ENCODE results near the gene TMTC3. TPM values are rescaled to one million over a fixed set of nuclear protein-coding genes. Genes with fewer than 3 reads are reported as not detected.
A peak's percentile ranks its signal among the peaks of the same experiment; 100 is the strongest.

The TMTC3 gene
- total and polyA plus RNA-seq, 2 experiments from 2014 or later, result 17.7 to 53.8 TPM

GRCh38 chr12:88144037-88144436 is 1.9 kb downstream of the TMTC3 start:
- peak overlapping the region; percentile 80 for H3K4me2 ChIP-seq
- H3K27ac Mint-ChIP-seq, result peak overlapping the region; percentile 96
- H3K4me3 Mint-ChIP-seq, result peak overlapping the region; percentile 99

GRCh38 chr12:88144546-88145468 is 2.7 kb downstream of the TMTC3 start:
- H3K27ac ChIP-seq (ENCODE audit: low read depth), result peak overlapping the region; percentile 69
- Mint-ChIP-seq H3K4me1 (peaks cover 41% of the 10 kb centered on the region), H3K9me3 (no peaks in the 10 kb centered on the region), H3K36me3 (ENCODE audit: low read depth) (0 out of 3 replicates have a peak, but pooled peaks cover 2% of the 10 kb centered on the region), H3K4me3 (peak overlapping the region; percentile 99), H3K27ac (peak overlapping the region; percentile 96), H3K27me3 (ENCODE audit: insufficient read depth, low read depth, poor library complexity) (peaks cover 6% of the 10 kb centered on the region)
- H3K9me2 ChIP-seq (ENCODE audit: insufficient read depth), result no peaks in the 10 kb centered on the region
- no peak overlapping the region for H2AFZ ChIP-seq
- H4K20me1 ChIP-seq (replicated peaks; ENCODE audit: insufficient read depth), result no peaks in the 10 kb centered on the region
- H3K4me1 ChIP-seq (ENCODE audit: insufficient read depth), result peaks cover 34% of the 10 kb centered on the region
- peaks cover 68% of the 10 kb centered on the region for H3K79me2 ChIP-seq (replicated peaks; ENCODE audit: insufficient read depth)
- H3F3A ChIP-seq (replicated peaks; ENCODE audit: low read depth), result no peaks in the 10 kb centered on the region
- H3K36me3 ChIP-seq (ENCODE audit: insufficient read depth), result no peaks in the 10 kb centered on the region
- H3K4me3 ChIP-seq, result peak overlapping the region; percentile 76; the same call in 1 of the 2 replicates
- no peaks in the 10 kb centered on the region for H3K27me3 ChIP-seq (ENCODE audit: insufficient read depth)
- ATAC-seq (no peak), DNase-seq (ENCODE audit: low spot score) (no peak)
- peak overlapping the region; percentile 80 for H3K4me2 ChIP-seq
- TF ChIP-seq JUNB (IDR thresholded peaks at IDR 0.05; ENCODE audit: unreplicated experiment) (no peak), ZNF331 (CRISPR knock-in tag; IDR thresholded peaks at IDR 0.05; ENCODE audit: low read depth) (no peak), CTCF (conservative IDR thresholded peaks at IDR 0.05; ENCODE audit: low read depth in 2 of 2) (no peak), ZNF462 (CRISPR knock-in tag; IDR thresholded peaks at IDR 0.05) (no peak), ZNF114 (CRISPR knock-in tag; IDR thresholded peaks at IDR 0.05) (no peak), EZH2 (IDR thresholded peaks at IDR 0.05; ENCODE audit: low read depth, unreplicated experiment) (no peak), NANOG (IDR thresholded peaks at IDR 0.05; ENCODE audit: borderline replicate concordance) (no peak), POLR2AphosphoS5 (IDR thresholded peaks at IDR 0.05; ENCODE audit: low read depth) (no peak), EZH2phosphoT487 (IDR thresholded peaks at IDR 0.05; ENCODE audit: unreplicated experiment) (no peak), CREB1 (CRISPR knock-in tag; IDR thresholded peaks at IDR 0.05; ENCODE audit: low read depth) (no peak), ETS1 (IDR thresholded peaks at IDR 0.05) (no peak)

More at GRCh38 chr12:88144037-88144436, 1.9 kb downstream of the TMTC3 start:
- ATAC-seq (no peak), DNase-seq (ENCODE audit: low spot score) (peak; percentile 20)
- Mint-ChIP-seq H3K36me3 (ENCODE audit: low read depth) (no peaks in the 10 kb centered on the region), H3K27me3 (ENCODE audit: insufficient read depth, low read depth, poor library complexity) (peaks cover 6% of the 10 kb centered on the region), H3K9me3 (no peaks in the 10 kb centered on the region), H3K4me1 (peaks cover 41% of the 10 kb centered on the region)
- Histone ChIP-seq H3F3A (replicated peaks; ENCODE audit: low read depth) (no peaks in the 10 kb centered on the region), H3K4me3 (peak overlapping the region; percentile 76; the same call in 1 of the 2 replicates), H3K27me3 (ENCODE audit: insufficient read depth) (no peaks in the 10 kb centered on the region), H3K27ac (ENCODE audit: low read depth) (no peak overlapping the region), H3K79me2 (replicated peaks; ENCODE audit: insufficient read depth) (peaks cover 62% of the 10 kb centered on the region), H2AFZ (no peak overlapping the region), H3K36me3 (ENCODE audit: insufficient read depth) (no peaks in the 10 kb centered on the region), H3K9me2 (ENCODE audit: insufficient read depth) (no peaks in the 10 kb centered on the region), H4K20me1 (replicated peaks; ENCODE audit: insufficient read depth) (no peaks in the 10 kb centered on the region), H3K4me1 (ENCODE audit: insufficient read depth) (peaks cover 34% of the 10 kb centered on the region)
- TF ChIP-seq JUNB (IDR thresholded peaks at IDR 0.05; ENCODE audit: unreplicated experiment) (no peak), EZH2phosphoT487 (IDR thresholded peaks at IDR 0.05; ENCODE audit: unreplicated experiment) (no peak)
